KOPT-K1 (cell line): ENCODE results near the gene FASTKD2.
"Not testable (repeated sequence)": the region's sequence is repeated elsewhere in the genome, so short reads cannot be mapped to it uniquely, and the experiment has no call there.

Experiments
- H3K27ac ChIP-seq: fragments of 200-600 bp; sonication (generic); 2 replicates; pipeline ENCODE4 v1.5.1; 2016; ENCODE audit warnings: antibody characterized with exemption, mild to moderate bottlenecking, low read depth, low read length; ENCODE audit not compliant: poor library complexity, severe bottlenecking
- H3K36me3 ChIP-seq: fragments of 200-600 bp; sonication (generic); 2 replicates; pipeline ENCODE4 v1.5.1; 2017; ENCODE audit warnings: antibody characterized with exemption, mild to moderate bottlenecking, low read length, moderate library complexity; ENCODE audit not compliant: insufficient read depth
- H3K9me3 ChIP-seq: fragments of 200-600 bp; sonication (generic); 2 replicates; pipeline ENCODE4 v1.5.1; 2017; ENCODE audit warnings: antibody characterized with exemption, low read length, mild to moderate bottlenecking; ENCODE audit not compliant: insufficient read depth, poor library complexity, severe bottlenecking

FASTKD2 gene

DNA sequence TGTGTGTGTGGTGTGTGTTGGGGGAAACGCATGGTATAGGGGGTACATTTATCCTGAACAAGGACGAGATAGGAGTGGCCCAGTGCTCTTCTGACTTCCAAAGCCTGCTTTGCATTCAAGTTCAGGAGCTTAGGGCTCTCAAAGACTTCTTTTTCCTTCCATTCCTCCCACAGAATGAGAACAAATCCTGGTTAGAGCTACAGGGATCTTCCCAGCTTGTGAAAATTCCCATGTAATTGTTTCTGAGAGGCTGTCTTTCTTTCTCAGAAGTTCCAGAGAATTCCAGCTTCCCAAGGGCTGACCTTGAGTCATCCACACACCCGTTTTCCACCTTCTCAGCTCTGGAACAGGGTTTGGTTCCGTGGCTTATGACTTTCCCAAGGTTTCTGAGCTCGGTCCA, 38.9 kb downstream of the FASTKD2 start:
- peaks cover 9% of the 10 kb centered on the region; the same call in 1 of the 2 replicates for H3K36me3 ChIP-seq
- H3K27ac ChIP-seq = no peak overlapping the region
- no peaks in the 10 kb centered on the region for H3K9me3 ChIP-seq

- H3K9me3 ChIP-seq = no peaks in the 10 kb centered on the region
- peaks cover 8% of the 10 kb centered on the region; the same call in 1 of the 2 replicates for H3K36me3 ChIP-seq
- no peak overlapping the region for H3K27ac ChIP-seq
Observed at GRCh38 chr2:206805887-206806607, 40.6 kb downstream of the FASTKD2 start.

DNA sequence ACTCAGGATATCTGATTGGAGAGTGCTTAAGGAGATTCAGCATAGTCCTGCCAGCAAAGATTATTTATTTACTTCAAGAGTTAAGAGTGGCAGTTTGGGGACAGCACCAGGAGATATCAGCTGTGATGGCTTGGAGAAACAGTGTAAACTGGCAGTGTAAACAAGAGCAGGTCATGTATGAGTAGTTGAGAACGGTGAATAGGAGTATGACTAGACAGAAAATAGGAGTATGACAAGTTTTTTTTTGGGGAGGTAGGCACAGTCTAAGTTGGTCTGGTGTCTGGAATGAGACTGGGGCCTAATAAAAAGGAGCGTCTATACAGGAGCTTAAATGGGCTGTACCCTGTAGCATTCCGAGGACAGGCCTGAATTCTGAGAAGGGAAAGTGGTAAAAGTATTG, 42.2 kb downstream of the FASTKD2 start:
- H3K27ac ChIP-seq, H3K36me3 ChIP-seq: not testable (repeated sequence)

GRCh38 chr2:206812471-206812870, 47.1 kb downstream of the FASTKD2 start:
- not testable (repeated sequence) for H3K36me3 ChIP-seq, H3K27ac ChIP-seq, H3K9me3 ChIP-seq

More for the DNA sequence above, 42.2 kb downstream of the FASTKD2 start:
- H3K9me3 ChIP-seq = not testable (repeated sequence)

DNA sequence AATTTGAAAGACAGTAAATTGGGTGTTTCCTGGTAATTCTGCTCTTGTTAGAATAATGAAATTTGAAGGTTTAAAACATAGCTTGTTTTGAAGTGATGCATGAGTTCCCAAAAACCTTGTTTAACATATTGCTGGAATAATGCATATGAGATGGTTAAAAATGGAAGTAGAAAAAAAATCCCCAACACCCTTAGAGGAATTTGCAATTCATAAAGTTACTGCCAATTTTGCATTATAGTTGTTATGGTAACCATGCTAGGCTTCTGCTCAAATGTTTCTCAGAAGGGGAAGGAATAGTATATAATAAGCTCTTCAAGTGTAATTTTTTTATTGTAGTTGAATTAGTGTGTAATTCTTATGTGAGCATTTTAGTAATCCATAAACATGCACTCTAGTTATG, 49.1 kb downstream of the FASTKD2 start:
- Histone ChIP-seq H3K9me3 (no peaks in the 10 kb centered on the region), H3K27ac (no peak overlapping the region), H3K36me3 (no peaks in the 10 kb centered on the region)

DNA sequence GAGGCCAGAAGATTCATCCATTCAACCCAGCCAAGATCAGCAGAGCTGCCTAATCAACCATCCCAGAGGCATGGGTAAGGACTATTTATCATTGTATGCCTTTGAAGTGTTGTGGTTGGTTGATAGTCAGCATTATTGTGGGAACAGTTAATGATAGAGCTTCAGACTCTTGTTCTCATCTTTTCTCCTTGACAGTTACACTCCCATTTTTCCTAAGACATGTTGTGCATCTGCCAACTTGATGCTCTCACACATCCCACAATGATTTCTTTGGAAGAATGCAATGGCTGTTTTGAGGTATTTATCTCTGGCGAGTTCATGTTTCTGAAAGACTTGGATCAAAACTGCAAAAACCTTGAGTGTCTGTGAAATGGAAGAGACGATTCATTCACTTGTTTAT, 55.4 kb downstream of the FASTKD2 start:
- H3K9me3 ChIP-seq = no peaks in the 10 kb centered on the region
- no peak overlapping the region for H3K27ac ChIP-seq
- no peaks in the 10 kb centered on the region for H3K36me3 ChIP-seq

- no peak overlapping the region for H3K27ac ChIP-seq
- no peaks in the 10 kb centered on the region for H3K36me3 ChIP-seq
- H3K9me3 ChIP-seq = no peaks in the 10 kb centered on the region
Observed at GRCh38 chr2:206823178-206823577, 57.8 kb downstream of the FASTKD2 start.

- no peak overlapping the region for H3K27ac ChIP-seq
Observed at GRCh38 chr2:206824087-206824618, 58.7 kb downstream of the FASTKD2 start.

DNA sequence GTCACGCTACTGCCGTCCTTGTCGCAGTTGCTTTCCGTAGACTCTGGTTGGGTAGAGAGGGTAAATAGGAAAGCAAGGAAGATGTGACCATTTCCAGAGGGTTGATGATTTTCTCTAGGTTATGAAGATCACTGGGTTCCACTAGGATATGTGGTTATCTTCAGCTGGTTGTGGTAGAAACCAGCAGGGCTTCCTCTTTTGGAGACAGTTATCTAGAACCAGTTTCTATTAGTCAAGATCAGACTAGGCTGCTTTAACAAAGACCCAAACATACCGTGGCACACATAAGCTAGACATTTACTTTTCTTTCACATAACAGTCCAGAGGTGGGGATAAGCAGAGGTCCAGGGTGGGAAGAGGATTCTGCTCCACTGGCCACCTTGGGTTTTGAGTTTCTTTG, 59.6 kb downstream of the FASTKD2 start:
- Histone ChIP-seq H3K36me3 (no peaks in the 10 kb centered on the region), H3K27ac (no peak overlapping the region), H3K9me3 (no peaks in the 10 kb centered on the region)

More at GRCh38 chr2:206824087-206824618, 58.7 kb downstream of the FASTKD2 start:
- Histone ChIP-seq H3K36me3 (no peaks in the 10 kb centered on the region), H3K9me3 (no peaks in the 10 kb centered on the region)

DNA sequence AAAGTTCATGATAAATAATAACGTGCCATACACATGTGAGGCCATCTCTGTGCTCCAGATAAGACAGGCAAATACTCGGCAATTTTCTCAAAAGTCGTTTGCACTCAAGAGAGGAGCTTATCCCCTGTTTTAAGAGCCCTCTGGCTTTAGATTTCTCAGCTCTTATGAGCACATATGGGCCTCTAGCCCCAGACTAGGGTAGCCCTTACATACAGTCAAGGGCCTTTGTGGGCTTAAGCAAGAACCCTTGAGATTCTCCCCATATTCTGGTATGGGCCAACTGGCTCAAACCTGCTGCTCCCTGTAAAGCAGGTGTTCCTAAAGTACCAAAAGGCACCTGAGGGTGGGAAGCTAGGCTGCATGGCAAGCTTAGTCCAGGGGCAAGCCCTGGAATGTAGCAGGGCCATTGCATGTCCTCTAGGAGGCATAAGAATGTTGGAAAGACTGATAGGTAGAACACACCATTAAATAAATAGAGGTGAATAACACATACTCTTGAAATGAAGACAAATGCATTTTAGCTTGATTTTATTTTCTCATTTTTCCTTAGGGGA, 66.1 kb downstream of the FASTKD2 start:
- Histone ChIP-seq H3K27ac (no peak overlapping the region), H3K36me3 (no peaks in the 10 kb centered on the region), H3K9me3 (peaks cover 14% of the 10 kb centered on the region)

- H3K36me3 ChIP-seq = no peaks in the 10 kb centered on the region
- no peak overlapping the region for H3K27ac ChIP-seq
- H3K9me3 ChIP-seq = peaks cover 14% of the 10 kb centered on the region
Observed at GRCh38 chr2:206832873-206833272, 67.5 kb downstream of the FASTKD2 start.

GRCh38 chr2:206833291-206833690, 67.9 kb downstream of the FASTKD2 start:
- peaks cover 14% of the 10 kb centered on the region for H3K9me3 ChIP-seq
- no peak overlapping the region for H3K27ac ChIP-seq
- no peaks in the 10 kb centered on the region for H3K36me3 ChIP-seq

- Histone ChIP-seq H3K36me3 (no peaks in the 10 kb centered on the region), H3K9me3 (peaks cover 14% of the 10 kb centered on the region), H3K27ac (no peak overlapping the region)
Observed at GRCh38 chr2:206836722-206837121, 71.3 kb downstream of the FASTKD2 start.

DNA sequence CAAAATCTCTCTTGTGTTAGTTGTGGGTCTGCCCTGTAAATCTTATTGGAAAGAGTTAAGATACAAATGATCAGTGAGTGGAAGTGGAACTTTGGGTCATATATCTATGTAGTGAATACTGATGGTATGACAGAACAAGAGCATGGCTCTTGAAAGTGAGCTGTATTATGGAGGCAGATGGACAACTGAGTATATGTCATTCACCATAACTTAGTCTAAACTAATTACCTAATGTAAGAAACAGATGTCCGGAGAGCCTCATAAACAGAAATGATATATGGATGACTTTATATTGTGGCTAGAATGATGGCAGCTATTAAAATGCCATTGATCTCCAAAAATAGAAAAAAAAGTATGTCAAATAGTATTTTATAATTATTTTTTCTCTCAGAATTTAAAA, 72.4 kb downstream of the FASTKD2 start:
- Histone ChIP-seq H3K27ac (no peak overlapping the region), H3K36me3 (no peaks in the 10 kb centered on the region), H3K9me3 (peaks cover 14% of the 10 kb centered on the region)

DNA sequence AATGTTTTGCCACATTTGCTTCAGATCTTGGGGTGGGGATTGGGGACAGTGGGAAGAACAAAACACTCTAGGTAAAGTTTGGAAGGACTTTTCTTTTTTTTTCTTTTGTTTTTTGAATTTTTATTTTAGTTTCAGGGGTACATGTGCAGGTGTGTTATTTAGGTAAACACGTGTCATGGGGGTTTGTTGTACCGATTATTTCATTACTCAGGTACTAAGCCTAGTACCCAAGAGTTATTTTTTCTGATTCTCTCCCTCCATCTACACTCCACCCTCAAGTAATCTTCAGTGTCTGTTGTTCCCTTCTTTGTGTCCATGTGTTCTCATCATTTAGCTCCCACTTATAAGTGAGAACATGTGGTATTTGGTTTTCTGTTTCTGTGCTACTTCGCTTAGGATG, 73.3 kb downstream of the FASTKD2 start:
- Histone ChIP-seq H3K27ac (no peak overlapping the region), H3K9me3 (peaks cover 7% of the 10 kb centered on the region), H3K36me3 (no peaks in the 10 kb centered on the region)

DNA sequence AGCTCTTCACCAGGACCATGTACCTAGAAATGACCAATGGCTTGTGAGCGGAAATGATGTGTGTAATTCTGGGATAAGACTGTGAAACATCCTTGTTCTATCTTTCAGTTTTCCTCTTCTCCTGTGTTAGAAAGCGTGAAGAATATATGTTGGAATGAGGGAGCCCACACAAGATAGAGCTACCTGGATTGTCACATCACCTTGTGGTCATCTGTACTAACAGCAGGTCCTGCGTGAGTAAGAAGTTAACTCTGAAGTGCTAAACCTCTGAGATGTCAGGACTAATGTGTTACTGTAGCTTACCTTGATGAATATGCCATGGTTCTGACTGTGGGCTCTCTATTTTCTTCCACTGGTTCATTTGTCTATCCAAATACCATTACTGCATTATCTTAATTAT, 75.6 kb downstream of the FASTKD2 start:
- no peaks in the 10 kb centered on the region for H3K36me3 ChIP-seq
- H3K9me3 ChIP-seq = no peaks in the 10 kb centered on the region
- no peak overlapping the region for H3K27ac ChIP-seq
